CD4-positive, CD25-positive, alpha-beta regulatory T cell (primary cell): Measurements from ENCODE around the gene JADE2. TPM values are rescaled to one million over a fixed set of nuclear protein-coding genes. Genes with fewer than 3 reads are reported as not detected.

Source experiments
- ATAC-seq, 2 donors: fragments of 150-1000 bp; cut with Tn5 transposase; one replicate each; pipeline ENCODE4 v1.10.0; 2021; ENCODE audit warnings: low read depth in 2 of 2, moderate number of reproducible peaks in 2 of 2, moderate library complexity in 1 of 2
- DNase-seq, 3 donors: peaks; one replicate each; pipeline versions ENCODE4 v3.0.0 to v3.0.0-alpha.2; 2012 to 2022; ENCODE audit warnings: mixed read lengths in 1 of 3
- H3K27ac ChIP-seq: one replicate; pipeline ENCODE4 v1.7.0; 2013; ENCODE audit warnings: mild to moderate bottlenecking, low read length; ENCODE audit not compliant: insufficient read depth, poor library complexity, severe bottlenecking
- H3K27me3 ChIP-seq: one replicate; pipeline ENCODE4 v1.7.0; 2013; ENCODE audit warnings: low read length; ENCODE audit not compliant: control insufficient read depth, insufficient read depth
- H3K36me3 ChIP-seq: one replicate; pipeline ENCODE4 v1.7.0; 2013; ENCODE audit warnings: mild to moderate bottlenecking, low read length, moderate library complexity; ENCODE audit not compliant: control insufficient read depth, insufficient read depth
- H3K4me1 ChIP-seq: 2 replicates; pipeline ENCODE4 v1.7.0; 2013; ENCODE audit warnings: mild to moderate bottlenecking, low read length; ENCODE audit not compliant: insufficient read depth, control insufficient read depth, poor library complexity, severe bottlenecking
- H3K4me3 ChIP-seq: one replicate; pipeline ENCODE4 v1.7.0; 2013; ENCODE audit warnings: low read depth, mild to moderate bottlenecking, low read length, moderate library complexity
- H3K9me3 ChIP-seq, 2 experiments: 1 replicate in 1 of 2; 2 replicates in 1 of 2; pipeline ENCODE4 v1.7.0; 2013; ENCODE audit warnings: low read length in 2 of 2, mild to moderate bottlenecking in 1 of 2, moderate library complexity in 1 of 2; ENCODE audit not compliant: control insufficient read depth in 2 of 2
- H3K27ac Mint-ChIP-seq, 3 donors: one replicate each; pipeline ENCODE4 v1.8.0; 2020 to 2022; ENCODE audit warnings: mild to moderate bottlenecking in 3 of 3, mixed read lengths in 3 of 3, moderate library complexity in 2 of 3
- H3K27me3 Mint-ChIP-seq: one replicate; pipeline ENCODE4 v1.8.0; 2022; ENCODE audit warnings: mild to moderate bottlenecking, mixed read lengths
- H3K36me3 Mint-ChIP-seq: one replicate; pipeline ENCODE4 v1.8.0; 2020; ENCODE audit warnings: mixed read lengths
- H3K4me1 Mint-ChIP-seq, 4 donors: one replicate each; pipeline ENCODE4 v1.8.0; 2020 to 2022; ENCODE audit warnings: mixed read lengths in 4 of 4, mild to moderate bottlenecking in 1 of 4
- H3K4me3 Mint-ChIP-seq, 4 donors: one replicate each; pipeline ENCODE4 v1.8.0; 2020 to 2022; ENCODE audit warnings: mild to moderate bottlenecking in 4 of 4, mixed read lengths in 4 of 4, moderate library complexity in 3 of 4
- H3K9me3 Mint-ChIP-seq, 7 donors: one replicate each; pipeline ENCODE4 v1.8.0; 2020 to 2022; ENCODE audit warnings: mixed read lengths in 7 of 7, mild to moderate bottlenecking in 3 of 7, moderate library complexity in 2 of 7
- polyA plus RNA-seq, 4 donors: library from polyadenylated mRNA; unstranded; fragments of 300-500 nt; fragmentation: Illumina TruSeq; gene quantifications; one replicate each; pipeline ENCODE4 v1.2.3, GENCODE V29; 2021
- total RNA-seq: library from RNA; stranded (reverse); gene quantifications from one replicate; pipeline ENCODE4 v1.2.3, GENCODE V29; 2022

JADE2 gene
- total and polyA plus RNA-seq, 5 donors from 2014 or later: 19.2 to 162 (median 25.9) TPM

GRCh38 chr5:134527961-134528424 is 2.5 kb downstream of the JADE2 start:
- H3K27me3 ChIP-seq: no peaks in the 10 kb centered on the region
- H3K27ac ChIP-seq: peak overlapping the region; percentile 99
- Mint-ChIP-seq H3K9me3 (peaks cover 0 to 2% (median 0%) of the 10 kb centered on the region in 7 donors), H3K36me3 (peaks cover 4% of the 10 kb centered on the region), H3K27ac (peak overlapping the region; percentile 42 to 96 (median 95)), H3K4me3 (peak overlapping the region; percentile 94 to 100 (median 98)), H3K27me3 (peaks cover 16% of the 10 kb centered on the region), H3K4me1 (peaks cover 17 to 65% (median 56%) of the 10 kb centered on the region in 4 donors)
- ATAC-seq: no peak
- H3K36me3 ChIP-seq: peaks cover 9% of the 10 kb centered on the region
- DNase-seq: no peak
- no peaks in the 10 kb centered on the region for H3K9me3 ChIP-seq
- peaks cover 64% of the 10 kb centered on the region for H3K4me1 ChIP-seq
- peak overlapping the region; percentile 75 for H3K4me3 ChIP-seq

DNA sequence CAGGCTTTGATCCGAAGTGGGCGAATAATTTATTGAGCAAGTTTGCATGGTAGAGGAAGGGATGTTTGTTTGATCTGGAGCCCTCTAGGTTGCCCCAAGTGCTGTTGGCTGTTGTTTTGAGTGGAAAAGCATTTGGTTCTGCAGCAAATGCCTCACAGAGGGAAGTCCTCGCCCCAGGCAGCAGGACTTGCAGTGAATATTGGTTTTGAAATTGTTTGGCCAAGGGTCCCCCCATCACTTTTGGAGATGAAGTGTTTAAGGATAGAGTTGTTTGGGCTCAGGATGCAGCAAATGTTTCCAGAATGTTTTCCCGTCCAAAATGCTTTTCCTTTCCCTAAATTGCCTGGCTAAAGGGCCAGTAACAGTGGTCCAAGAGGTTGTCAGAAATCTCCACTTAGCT is 3.1 kb downstream of the JADE2 start:
- Mint-ChIP-seq H3K4me3 (peak overlapping the region; percentile 94 to 100 (median 98)), H3K27ac (peak overlapping the region; percentile 42 to 96 (median 86)), H3K9me3 (peaks cover 0 to 2% (median 0%) of the 10 kb centered on the region in 7 donors), H3K4me1 (peaks cover 16 to 64% (median 55%) of the 10 kb centered on the region in 4 donors), H3K36me3 (peaks cover 7% of the 10 kb centered on the region), H3K27me3 (peaks cover 15% of the 10 kb centered on the region)
- no peaks in the 10 kb centered on the region for H3K9me3 ChIP-seq
- DNase-seq (no peak), ATAC-seq (no peak)
- peak overlapping the region; percentile 75 for H3K4me3 ChIP-seq
- no peaks in the 10 kb centered on the region for H3K27me3 ChIP-seq
- H3K27ac ChIP-seq: peak overlapping the region; percentile 99
- H3K4me1 ChIP-seq: peaks cover 70% of the 10 kb centered on the region
- peaks cover 11% of the 10 kb centered on the region for H3K36me3 ChIP-seq

DNA sequence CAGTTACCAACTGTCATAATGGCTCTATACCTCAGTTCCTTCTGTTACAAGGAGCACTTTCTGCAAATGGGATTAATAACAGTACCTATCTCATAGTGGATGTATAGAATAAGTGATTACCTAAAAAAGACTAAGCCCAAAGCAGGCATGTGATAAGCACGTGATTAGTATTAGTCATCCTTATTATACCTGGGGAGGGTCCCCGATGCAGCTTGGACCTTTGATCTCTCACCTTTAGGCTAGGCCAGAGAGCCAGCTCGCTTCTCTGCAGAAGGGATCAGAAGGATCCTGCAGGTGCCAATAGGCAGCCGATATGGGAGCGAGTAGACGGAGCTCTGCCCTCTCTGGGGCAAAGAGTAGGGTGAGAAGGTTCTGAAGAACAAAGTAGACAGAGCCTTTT is 4.0 kb downstream of the JADE2 start:
- DNase-seq: no peak
- Histone ChIP-seq H3K27me3 (no peaks in the 10 kb centered on the region), H3K4me3 (peak overlapping the region; percentile 75), H3K27ac (peak overlapping the region; percentile 49), H3K36me3 (peaks cover 18% of the 10 kb centered on the region), H3K9me3 (no peaks in the 10 kb centered on the region), H3K4me1 (peaks cover 70% of the 10 kb centered on the region)
- Mint-ChIP-seq H3K27me3 (peaks cover 12% of the 10 kb centered on the region), H3K9me3 (peaks cover 0 to 2% (median 0%) of the 10 kb centered on the region in 7 donors), H3K27ac (peak overlapping the region in 1 of 3 donors; percentile 52), H3K36me3 (peaks cover 7% of the 10 kb centered on the region), H3K4me3 (peak overlapping the region; percentile 94 to 100 (median 98)), H3K4me1 (peaks cover 13 to 66% (median 53%) of the 10 kb centered on the region in 4 donors)
- no peak for ATAC-seq

GRCh38 chr5:134530301-134531077 is 5.0 kb downstream of the JADE2 start:
- ATAC-seq (no peak), DNase-seq (no peak)
- no peaks in the 10 kb centered on the region for H3K9me3 ChIP-seq
- peak overlapping the region; percentile 7 for H3K4me3 ChIP-seq
- H3K27ac ChIP-seq: peak overlapping the region; percentile 49
- Mint-ChIP-seq H3K9me3 (peaks cover 0 to 2% (median 0%) of the 10 kb centered on the region in 7 donors), H3K36me3 (peaks cover 9% of the 10 kb centered on the region), H3K27ac (peak overlapping the region in 2 of 3 donors; percentile 30 to 72), H3K4me3 (peak overlapping the region; percentile 94 to 100 (median 98)), H3K4me1 (peaks cover 17 to 74% (median 53%) of the 10 kb centered on the region in 4 donors), H3K27me3 (peaks cover 5% of the 10 kb centered on the region)
- peaks cover 22% of the 10 kb centered on the region for H3K36me3 ChIP-seq
- no peaks in the 10 kb centered on the region for H3K27me3 ChIP-seq
- peaks cover 79% of the 10 kb centered on the region for H3K4me1 ChIP-seq

DNA sequence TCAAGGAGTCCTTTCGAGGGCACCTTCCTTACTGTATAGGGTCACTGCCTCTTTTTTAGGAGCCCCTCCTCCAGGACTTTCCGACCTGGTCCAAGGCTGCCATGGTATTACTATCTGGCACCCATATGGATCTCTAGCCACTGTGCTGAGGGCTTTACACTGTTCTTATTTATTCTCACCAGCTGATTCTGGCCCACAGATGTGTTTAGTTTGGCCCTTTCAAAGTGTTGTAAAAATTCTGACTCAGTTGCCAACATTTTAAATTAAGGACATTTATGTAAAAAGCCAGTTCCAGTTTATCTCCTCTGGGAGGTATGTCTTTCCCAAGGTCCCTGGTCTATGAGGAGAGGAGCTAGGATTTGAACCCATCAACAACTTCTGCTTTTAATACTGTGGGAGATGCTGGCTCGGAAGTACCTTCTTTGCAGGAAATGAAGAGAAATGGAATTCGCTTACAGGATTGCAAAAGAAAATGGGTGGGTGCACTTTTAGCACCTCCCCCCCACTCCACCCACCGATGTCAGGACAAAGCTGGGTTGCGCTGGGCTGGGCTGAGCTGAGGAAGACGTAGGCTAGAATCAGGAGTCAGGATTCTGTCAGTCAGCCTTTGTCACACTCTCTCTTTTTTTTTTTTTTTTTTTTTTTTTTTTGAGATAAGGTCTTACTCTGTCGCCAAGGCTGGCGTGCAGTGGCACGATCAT is 7.8 kb downstream of the JADE2 start:
- H3K27ac ChIP-seq: no peak overlapping the region
- H3K9me3 Mint-ChIP-seq: no peaks in the 10 kb centered on the region

DNA sequence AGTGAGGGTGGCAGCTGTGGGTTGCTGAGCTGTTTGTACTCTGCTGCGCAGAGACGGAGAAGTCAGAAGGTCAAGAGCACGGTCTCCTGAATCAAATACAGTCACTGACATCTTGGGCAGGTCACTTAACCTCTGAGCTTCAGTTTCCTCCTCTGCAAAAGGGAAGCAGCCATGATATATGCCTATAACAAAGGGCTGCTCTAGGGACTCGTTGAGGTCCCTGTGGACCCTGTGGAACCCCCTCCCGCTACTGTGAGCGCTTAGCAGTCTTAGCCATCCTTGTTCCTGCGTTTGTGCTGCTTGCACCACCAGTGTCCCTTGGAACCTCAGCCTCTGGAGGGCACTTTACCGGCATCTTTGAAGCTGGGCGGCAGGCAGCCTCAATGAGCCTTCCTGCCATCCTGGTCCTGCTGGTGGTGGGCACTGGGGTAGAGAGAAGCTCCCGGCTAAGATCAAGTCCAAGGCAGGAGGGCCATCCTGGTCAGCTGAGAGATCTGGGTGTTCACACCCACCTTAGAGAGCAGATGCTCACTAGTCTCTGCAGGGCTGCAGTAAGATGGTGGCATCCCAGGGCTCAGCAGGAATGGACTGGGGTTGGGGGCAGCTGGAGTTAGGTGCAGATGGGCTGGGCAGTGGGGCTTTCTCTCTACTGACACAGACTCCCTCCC is 8.7 kb downstream of the JADE2 start:
- no peaks in the 10 kb centered on the region for H3K27me3 ChIP-seq
- Mint-ChIP-seq H3K4me1 (peaks cover 16 to 92% (median 61%) of the 10 kb centered on the region in 4 donors), H3K27me3 (no peaks in the 10 kb centered on the region), H3K4me3 (peak overlapping the region in 1 of 4 donors; percentile 28), H3K27ac (peak overlapping the region; percentile 48 to 82 (median 63)), H3K9me3 (no peaks in the 10 kb centered on the region), H3K36me3 (peaks cover 34% of the 10 kb centered on the region)
- no peak overlapping the region for H3K27ac ChIP-seq
- DNase-seq (no peak), ATAC-seq (no peak)
- H3K4me3 ChIP-seq: no peak overlapping the region
- H3K4me1 ChIP-seq: peaks cover 79% of the 10 kb centered on the region
- no peaks in the 10 kb centered on the region for H3K9me3 ChIP-seq
- H3K36me3 ChIP-seq: peaks cover 47% of the 10 kb centered on the region

More for the DNA sequence above, 7.8 kb downstream of the JADE2 start:
- no peak for DNase-seq
- H3K4me3 Mint-ChIP-seq: peak overlapping the region; percentile 9 to 94 (median 32)
- H3K36me3 Mint-ChIP-seq: peaks cover 30% of the 10 kb centered on the region
- Histone ChIP-seq H3K9me3 (no peaks in the 10 kb centered on the region), H3K4me1 (peaks cover 88% of the 10 kb centered on the region), H3K4me3 (peak overlapping the region; percentile 1), H3K27me3 (no peaks in the 10 kb centered on the region), H3K36me3 (peaks cover 43% of the 10 kb centered on the region)
- H3K27me3 Mint-ChIP-seq: no peaks in the 10 kb centered on the region
- peaks cover 23 to 98% (median 69%) of the 10 kb centered on the region in 4 donors for H3K4me1 Mint-ChIP-seq
- H3K27ac Mint-ChIP-seq: peak overlapping the region; percentile 25 to 81 (median 71)
- no peak for ATAC-seq

- H3K27ac ChIP-seq: peak overlapping the region; percentile 51
- no peaks in the 10 kb centered on the region for H3K9me3 ChIP-seq
- DNase-seq (no peak), ATAC-seq (no peak)
- H3K36me3 Mint-ChIP-seq: peaks cover 34% of the 10 kb centered on the region
- no peaks in the 10 kb centered on the region for H3K27me3 ChIP-seq
- peak overlapping the region; percentile 11 to 63 (median 48) for H3K27ac Mint-ChIP-seq
- H3K9me3 Mint-ChIP-seq: no peaks in the 10 kb centered on the region
- peaks cover 16 to 89% (median 56%) of the 10 kb centered on the region in 4 donors for H3K4me1 Mint-ChIP-seq
- peak overlapping the region in 1 of 4 donors; percentile 50 for H3K4me3 Mint-ChIP-seq
- peaks cover 73% of the 10 kb centered on the region for H3K4me1 ChIP-seq
- H3K36me3 ChIP-seq: peaks cover 51% of the 10 kb centered on the region
- no peak overlapping the region for H3K4me3 ChIP-seq
- H3K27me3 Mint-ChIP-seq: no peaks in the 10 kb centered on the region
Observed at GRCh38 chr5:134534726-134535110, 9.2 kb downstream of the JADE2 start.
